GM13977 (cell line): ENCODE measurements around the gene MIB1.

Source experiments
- DNase-seq: peaks from one replicate; pipeline ENCODE4 v3.0.0; 2012; ENCODE audit warnings: low spot score
- in situ Hi-C: fragments of 300-500 bp; cut with MboI; formaldehyde crosslinking; loops from one replicate; pipeline ENCODE4 v1.12.0; 2022; ENCODE audit warnings: low sequenced_read_pairs, low pct_unique_long_range_greater_than_20kb, mixed read lengths, inconsistent platforms; ENCODE audit not compliant: unreplicated experiment
- TF ChIP-seq, protein P1 (sequence below): IDR thresholded peaks from 2 replicates; pipeline ENCODE4 v1.5.1; 2012; ENCODE audit warnings: mild to moderate bottlenecking, control low read depth; ENCODE audit not compliant: insufficient read depth; ENCODE audit errors: extremely low read depth, missing control alignments

MIB1 gene

DNA sequence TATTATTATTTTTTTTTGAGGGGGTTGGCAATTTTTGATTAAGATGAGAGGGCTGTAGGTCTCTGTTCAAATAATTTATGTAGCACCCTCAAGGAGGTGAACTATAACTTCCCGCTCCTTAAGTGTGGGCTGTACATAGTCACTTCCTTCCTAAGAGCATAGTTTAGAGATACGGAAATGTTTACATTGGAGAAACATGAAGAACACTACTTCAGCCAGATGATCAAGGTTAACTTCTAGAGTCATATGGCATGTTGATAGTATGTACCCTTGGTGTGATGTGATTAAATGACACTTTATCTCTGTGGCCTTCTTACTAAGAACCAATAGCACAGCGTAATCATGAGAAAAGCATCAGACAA lies 93.7 kb downstream of the MIB1 start:
- in situ Hi-C loops: no loop called here
- TF ChIP-seq, protein P1, sequence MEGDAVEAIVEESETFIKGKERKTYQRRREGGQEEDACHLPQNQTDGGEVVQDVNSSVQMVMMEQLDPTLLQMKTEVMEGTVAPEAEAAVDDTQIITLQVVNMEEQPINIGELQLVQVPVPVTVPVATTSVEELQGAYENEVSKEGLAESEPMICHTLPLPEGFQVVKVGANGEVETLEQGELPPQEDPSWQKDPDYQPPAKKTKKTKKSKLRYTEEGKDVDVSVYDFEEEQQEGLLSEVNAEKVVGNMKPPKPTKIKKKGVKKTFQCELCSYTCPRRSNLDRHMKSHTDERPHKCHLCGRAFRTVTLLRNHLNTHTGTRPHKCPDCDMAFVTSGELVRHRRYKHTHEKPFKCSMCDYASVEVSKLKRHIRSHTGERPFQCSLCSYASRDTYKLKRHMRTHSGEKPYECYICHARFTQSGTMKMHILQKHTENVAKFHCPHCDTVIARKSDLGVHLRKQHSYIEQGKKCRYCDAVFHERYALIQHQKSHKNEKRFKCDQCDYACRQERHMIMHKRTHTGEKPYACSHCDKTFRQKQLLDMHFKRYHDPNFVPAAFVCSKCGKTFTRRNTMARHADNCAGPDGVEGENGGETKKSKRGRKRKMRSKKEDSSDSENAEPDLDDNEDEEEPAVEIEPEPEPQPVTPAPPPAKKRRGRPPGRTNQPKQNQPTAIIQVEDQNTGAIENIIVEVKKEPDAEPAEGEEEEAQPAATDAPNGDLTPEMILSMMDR: no peak
- no peak for DNase-seq

DNA sequence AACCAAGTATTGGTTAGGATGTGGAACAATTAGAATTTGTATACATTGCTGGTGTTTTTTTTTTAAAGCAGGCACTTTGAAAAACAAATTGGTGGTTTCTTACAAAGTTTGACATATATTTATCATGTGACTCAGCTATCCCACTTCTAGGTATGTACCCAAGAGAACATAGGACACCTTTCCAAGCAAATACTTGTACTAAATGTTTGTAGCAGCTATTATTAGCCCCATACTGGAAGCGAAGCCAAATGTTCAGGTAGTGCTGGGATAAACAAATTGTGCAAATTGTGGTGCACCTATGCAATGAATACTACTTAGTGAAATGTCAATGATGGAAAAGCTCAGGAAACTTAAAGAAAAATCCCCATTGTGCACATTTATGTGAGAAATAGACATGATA lies 101.0 kb downstream of the MIB1 start:
- DNase-seq: no peak
- in situ Hi-C loops: no loop called here
- TF ChIP-seq, protein P1: no peak

DNA sequence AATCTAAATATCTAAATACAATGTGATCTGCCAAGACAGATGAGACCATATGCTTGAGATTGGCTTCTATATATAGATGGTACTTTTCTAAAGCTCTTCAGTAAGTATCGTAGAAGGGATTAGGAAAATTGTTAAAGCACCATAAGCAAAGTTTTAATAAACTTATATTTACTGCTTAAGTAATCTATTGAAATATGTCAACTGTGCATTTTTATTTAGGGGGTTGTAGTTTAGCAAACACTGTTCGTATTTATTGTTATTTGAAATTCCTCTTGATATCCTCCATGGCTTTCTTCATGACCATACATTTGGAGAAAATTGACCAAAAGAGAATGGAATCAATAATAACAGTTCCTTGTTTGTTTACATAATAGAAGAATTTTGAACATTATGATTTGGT lies 102.7 kb downstream of the MIB1 start:
- no peak for DNase-seq
- TF ChIP-seq, protein P1: no peak
- in situ Hi-C loops: no loop called here

DNA sequence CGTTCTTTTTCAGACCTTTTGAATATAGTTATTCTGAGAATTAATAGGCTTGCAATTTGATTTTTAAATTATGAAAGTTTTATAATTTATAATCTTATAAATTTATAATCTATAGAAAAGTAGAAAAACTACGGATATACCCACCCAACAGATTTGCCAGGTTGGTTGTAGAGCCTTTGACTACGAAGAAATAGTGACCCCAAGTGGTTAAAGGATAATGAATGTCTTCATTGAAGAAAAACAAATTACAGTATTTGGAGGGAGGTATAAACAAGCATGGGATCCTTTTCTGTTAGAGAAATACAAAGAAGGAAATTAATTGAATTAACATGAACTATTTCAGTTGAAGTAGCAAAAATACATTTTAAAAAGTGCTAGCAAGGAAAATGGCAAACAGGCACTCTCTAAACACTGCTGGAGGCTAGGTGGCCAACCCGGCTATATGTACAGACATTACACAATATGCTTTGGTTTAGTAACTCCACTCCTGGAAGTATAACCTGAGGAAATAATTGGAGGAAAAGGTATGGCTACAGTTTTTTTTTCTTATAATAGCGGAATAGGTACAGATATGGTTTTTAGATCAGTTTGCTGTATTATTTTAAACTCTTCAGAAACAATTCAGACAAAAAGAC lies 110.9 kb downstream of the MIB1 start:
- DNase-seq: peak; percentile 9
- in situ Hi-C loops: no loop called here
- TF ChIP-seq, protein P1: peak; percentile 41

DNA sequence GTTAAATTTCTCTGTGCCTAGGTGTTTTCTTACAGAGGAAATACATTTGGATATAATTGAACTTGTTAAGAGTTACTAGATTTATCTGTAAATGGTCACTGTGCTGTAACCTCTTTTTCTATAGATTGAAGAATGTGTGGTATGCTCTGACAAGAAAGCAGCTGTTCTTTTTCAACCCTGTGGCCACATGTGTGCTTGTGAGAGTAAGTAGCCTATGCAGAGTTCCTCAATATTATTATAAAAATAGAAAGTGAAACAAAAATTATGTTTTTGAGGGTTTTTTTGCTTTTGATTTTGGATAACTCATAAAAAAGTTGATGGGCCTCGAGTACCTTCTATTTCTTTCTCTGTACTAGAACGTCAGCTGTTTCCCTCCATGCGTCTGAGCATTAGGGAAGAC lies 112.4 kb downstream of the MIB1 start:
- DNase-seq: peak; percentile 51
- TF ChIP-seq, protein P1: no peak

DNA sequence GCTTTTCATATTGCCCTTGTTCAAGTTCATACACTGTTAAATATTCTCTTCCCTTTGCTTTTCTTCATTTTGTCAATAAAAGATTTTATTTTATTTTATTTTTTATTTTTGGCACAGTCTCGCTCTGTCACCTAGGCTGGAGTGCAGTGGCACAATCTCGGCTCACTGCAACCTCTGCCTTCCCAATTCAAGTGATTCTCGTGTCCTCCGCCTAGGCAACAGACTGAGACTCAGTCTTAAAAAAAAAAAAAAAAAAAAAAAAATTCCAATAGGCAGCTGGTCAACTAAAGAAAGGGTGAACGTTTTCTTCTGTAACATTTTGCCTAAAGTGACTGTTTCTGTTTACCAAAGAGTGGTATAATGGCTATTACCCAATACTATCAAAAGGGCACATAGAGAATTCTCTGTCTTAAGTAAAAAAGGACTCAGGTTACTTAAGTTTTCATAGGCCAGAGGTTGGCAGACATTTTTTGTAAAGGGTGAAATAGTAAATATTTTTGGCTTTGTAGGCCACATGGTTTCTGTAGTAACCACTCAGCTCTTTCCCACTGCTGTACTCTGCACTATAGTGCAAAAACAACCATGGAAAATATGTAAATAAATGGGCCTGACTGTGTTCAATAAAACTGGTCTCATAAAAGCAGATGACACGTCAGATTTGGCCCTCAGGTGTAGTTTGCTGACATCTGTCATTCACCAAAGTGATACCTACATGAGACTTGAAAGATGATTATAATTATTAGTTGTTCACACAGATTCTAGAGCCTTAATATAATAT lies 113.4 kb downstream of the MIB1 start:
- in situ Hi-C loops: no loop called here
- DNase-seq: no peak
- TF ChIP-seq, protein P1: no peak

More for the DNA sequence above, 112.4 kb downstream of the MIB1 start:
- in situ Hi-C loops: no loop called here

DNA sequence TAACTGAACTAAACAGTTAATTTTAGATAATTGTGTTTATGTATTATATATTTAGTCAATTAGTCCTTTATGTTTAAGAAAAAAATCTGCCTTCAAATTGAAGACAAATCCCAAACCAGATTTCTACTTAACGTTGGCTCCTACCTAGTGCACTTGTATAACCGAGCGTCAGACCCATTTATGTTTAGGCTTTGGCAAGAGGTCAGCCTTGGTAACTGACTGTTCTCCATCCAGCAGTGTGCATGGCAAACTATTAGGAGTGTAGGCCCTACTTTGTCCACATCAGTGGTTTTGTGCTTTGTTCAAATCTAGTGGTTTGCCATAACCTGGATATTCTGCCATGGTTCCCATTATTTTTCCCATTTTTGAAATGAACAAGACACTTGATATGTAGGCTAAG lies 114.8 kb downstream of the MIB1 start:
- DNase-seq: no peak
- TF ChIP-seq, protein P1: no peak
- in situ Hi-C loops: no loop called here
